ENCODE measurements around the gene ELOVL5.

ELOVL5 gene

DNA sequence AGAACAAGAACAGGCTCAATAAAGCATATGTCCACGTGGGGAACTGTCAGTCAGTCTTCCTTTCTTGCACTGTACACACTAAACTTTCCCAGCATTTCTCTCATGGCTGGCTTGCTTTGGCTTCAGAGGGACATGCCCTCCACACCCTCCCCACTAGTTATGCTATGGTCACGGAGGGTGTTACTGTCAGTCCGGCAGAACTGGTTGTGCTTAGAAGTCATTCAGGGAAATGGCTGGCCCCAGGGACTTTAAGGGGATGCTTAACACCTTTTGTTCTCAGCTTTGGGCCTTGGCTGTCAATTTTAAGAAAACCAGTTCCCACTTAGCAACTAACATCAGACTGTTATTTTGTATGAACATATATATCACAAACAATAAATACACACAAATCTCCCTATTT lies 55.1 kb downstream of the ELOVL5 start:
- no peak for DNase-seq (ENCODE audit: low read depth)
- no peak overlapping the region for H3K4me3 ChIP-seq (ENCODE audit: low read depth, low read length)
- TF ChIP-seq, protein P1, sequence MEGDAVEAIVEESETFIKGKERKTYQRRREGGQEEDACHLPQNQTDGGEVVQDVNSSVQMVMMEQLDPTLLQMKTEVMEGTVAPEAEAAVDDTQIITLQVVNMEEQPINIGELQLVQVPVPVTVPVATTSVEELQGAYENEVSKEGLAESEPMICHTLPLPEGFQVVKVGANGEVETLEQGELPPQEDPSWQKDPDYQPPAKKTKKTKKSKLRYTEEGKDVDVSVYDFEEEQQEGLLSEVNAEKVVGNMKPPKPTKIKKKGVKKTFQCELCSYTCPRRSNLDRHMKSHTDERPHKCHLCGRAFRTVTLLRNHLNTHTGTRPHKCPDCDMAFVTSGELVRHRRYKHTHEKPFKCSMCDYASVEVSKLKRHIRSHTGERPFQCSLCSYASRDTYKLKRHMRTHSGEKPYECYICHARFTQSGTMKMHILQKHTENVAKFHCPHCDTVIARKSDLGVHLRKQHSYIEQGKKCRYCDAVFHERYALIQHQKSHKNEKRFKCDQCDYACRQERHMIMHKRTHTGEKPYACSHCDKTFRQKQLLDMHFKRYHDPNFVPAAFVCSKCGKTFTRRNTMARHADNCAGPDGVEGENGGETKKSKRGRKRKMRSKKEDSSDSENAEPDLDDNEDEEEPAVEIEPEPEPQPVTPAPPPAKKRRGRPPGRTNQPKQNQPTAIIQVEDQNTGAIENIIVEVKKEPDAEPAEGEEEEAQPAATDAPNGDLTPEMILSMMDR (IDR thresholded peaks at IDR 0.05; ENCODE audit: low read depth, low read length, missing control alignments) = no peak

DNA sequence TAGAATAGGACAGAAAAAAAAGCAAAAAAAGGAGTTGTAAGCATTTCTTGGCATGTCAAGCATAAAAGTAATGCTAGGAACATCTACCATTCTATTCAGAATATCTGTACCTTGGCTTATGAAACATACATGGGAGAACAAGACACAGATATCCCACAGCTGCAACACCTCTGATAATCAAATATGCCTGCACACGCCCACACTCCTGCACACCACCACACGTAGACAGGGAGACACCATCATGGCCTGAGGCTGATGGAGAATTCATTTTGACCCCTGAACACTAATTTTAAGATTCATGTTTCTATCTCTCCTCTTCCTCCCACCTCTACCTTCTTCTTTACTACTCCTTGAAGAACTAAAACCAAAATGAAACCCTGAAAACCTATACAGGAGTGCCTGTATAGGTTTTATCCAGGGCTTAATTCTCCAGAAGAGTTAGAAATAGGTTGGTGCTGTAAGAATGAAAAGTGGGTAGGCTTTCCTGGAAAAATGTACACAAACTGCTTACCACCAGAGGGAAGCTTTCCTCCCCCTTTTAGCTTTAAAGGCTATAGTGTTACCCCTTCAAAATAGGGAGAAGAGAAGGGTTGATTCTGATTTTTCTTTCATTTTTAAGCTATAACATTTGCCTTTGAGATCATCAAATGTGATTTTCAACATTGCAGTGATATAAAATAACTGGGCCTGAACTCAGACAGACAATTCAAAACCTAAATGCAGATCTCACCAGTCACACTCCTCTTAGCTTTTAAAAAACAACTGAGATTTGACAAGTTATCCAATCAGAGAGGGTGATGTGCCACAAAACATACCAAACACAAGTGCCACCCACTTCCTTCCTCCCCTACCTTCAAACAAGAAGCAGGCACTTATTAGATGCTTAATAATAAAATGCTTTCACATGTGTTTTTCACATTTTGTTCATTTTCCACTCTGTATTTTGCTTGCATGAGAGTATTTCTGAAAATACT lies 57.9 kb downstream of the ELOVL5 start:
- DNase-seq (ENCODE audit: low read depth) = no peak
- H3K4me3 ChIP-seq (ENCODE audit: low read depth, low read length) = no peak overlapping the region
- TF ChIP-seq, protein P1 (IDR thresholded peaks at IDR 0.05; ENCODE audit: low read depth, low read length, missing control alignments) = no peak

DNA sequence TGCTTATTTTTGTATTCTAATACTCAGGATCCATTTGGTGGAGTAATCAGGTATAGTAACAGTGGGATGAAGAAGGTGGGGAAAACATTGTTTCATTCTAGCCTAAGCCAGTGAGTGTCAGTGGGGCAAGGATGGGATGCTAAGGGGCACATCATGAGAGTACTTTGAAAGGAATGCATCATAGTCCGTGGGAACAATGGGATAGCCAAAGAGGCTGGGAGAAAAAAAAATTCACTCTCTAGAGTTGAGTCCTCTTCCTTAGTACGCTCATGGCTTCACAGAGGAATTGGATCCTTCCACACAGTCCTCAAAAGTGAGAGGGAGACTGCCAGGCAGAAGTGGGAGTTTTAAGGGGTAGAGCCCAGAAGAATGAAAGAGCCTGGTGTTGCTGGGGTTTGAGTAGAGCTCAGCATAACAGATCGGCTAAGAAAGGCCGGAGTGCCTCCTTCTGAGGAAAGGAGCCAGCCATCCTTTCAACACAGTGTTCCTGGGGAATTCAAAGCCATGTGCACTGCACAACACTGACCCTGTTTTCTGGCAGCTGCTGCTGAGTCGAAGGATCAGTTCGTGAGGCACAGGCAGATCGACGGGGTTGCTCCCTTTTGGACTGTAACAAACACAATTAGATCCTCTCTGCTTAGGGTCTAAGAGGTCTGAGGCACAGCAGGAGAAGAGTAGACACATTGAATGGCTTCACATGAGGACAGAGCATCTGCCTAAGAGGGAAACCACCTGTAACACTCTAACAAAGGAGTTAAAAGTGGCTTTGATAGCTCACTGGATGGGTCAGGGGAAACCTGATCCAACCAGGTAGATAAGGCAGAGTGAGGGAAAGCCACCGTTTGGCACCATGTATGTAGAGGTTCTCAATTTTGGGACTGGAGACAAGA lies 61.2 kb downstream of the ELOVL5 start:
- TF ChIP-seq, protein P1 (IDR thresholded peaks at IDR 0.05; ENCODE audit: low read depth, low read length, missing control alignments) = no peak
- no peak overlapping the region for H3K4me3 ChIP-seq (ENCODE audit: low read depth, low read length)
- DNase-seq (ENCODE audit: low read depth) = no peak

DNA sequence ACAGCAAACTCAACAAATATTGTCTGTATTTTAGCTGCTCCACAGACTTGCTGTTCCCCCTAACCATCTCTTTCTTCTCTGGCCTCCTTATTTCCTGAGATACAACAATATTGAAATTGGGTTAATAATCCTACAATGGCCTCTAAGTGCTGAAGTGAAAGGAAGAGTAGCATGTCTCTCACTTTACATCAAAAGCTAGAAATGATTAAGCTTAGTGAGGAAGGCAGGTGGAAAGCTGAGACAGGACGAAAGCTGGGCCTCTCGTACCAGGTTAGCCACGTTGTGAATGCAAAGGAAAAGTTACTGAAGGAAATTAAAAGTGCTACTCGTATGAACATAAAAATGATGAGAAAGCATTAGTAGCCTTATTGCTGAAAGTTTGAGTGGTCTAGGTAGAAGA lies 63.8 kb downstream of the ELOVL5 start:
- TF ChIP-seq, protein P1 (IDR thresholded peaks at IDR 0.05; ENCODE audit: low read depth, low read length, missing control alignments) = no peak
- H3K4me3 ChIP-seq (ENCODE audit: low read depth, low read length) = no peak overlapping the region
- no peak for DNase-seq (ENCODE audit: low read depth)

DNA sequence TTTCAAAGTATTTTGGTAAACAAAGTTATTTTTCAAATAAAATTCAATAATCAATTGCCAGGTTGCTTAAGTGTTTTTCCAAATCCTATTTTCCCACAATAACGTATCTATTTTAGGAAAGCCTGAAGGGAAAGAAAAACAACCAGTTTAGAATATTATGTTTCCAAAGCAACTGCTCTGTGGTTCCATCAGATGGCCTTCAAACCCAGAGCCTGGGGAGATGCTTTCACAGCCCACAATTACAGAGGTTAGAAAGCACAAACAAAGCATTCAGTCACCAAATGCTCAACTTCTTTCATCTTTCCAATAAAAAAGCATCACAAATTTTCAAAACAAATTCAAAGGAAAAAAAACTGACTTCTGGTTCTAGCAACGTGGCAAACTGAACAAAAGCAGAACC lies 66.0 kb downstream of the ELOVL5 start:
- no peak for DNase-seq (ENCODE audit: low read depth)
- TF ChIP-seq, protein P1 (IDR thresholded peaks at IDR 0.05; ENCODE audit: low read depth, low read length, missing control alignments) = no peak
- H3K4me3 ChIP-seq (ENCODE audit: low read depth, low read length) = no peak overlapping the region

DNA sequence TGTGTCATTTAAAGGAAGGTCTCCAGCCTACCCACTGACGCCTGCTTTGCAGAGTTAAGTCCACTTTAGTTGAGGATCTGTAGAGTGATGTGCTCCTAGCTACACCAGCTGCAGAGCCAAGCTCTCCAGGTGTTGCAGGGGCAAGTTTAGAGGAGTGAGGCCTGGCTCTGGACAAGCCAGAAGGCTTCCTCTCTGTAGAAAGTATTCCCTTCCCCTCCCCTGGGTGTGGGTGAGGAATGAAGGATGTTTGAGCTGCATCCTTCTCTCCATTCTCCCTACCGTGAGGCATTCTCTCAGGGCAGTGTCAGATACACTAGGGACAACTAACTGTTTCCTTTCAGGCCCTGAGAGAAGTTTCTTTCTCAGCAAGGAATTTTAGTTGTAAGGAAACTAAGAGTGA lies 66.5 kb downstream of the ELOVL5 start:
- TF ChIP-seq, protein P1 (IDR thresholded peaks at IDR 0.05; ENCODE audit: low read depth, low read length, missing control alignments) = no peak
- DNase-seq (ENCODE audit: low read depth) = no peak
- H3K4me3 ChIP-seq (ENCODE audit: low read depth, low read length) = no peak overlapping the region

Data from GM12864 (cell line).